HS-5 (cell line): ENCODE measurements around the gene RGS11.
"Not testable (repeated sequence)": the region's sequence is repeated elsewhere in the genome, so short reads cannot be mapped to it uniquely, and the experiment has no call there.

Experiments
- DNase-seq: peaks from one replicate; pipeline ENCODE4 v3.0.0-alpha.2; 2012; ENCODE audit warnings: low read depth

RGS11 gene

DNA sequence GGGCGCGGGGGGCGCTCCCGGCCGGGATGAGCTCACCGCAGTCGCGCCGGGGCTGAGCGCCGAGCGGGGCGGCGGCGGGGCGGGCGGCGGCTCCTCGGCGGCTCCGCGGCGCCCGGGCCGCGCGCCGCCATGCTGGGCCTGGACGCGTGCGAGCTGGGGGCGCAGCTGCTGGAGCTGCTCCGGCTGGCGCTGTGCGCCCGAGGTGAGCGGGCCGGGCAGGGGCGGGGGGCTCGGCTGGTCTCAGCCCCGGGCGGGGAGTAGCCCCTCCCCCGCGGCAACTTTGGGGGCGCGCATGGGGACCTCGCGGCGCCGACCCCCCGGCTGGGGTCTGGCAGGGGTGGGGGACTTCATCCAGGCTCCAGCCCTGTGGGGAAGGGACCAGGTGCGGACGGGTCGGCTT is 4.8 kb upstream of the RGS11 start, which contains the start of gene ARHGDIG:
Gene ARHGDIG, plus strand, starts transcription at position 40 of the 400 bp plus-strand sequence. Its CDS starts 90 bp downstream, at position 130.
- DNase-seq, result no peak

- DNase-seq, result no peak
Measured at GRCh38 chr16:280005-280460, 4.3 kb upstream of the RGS11 start.

DNA sequence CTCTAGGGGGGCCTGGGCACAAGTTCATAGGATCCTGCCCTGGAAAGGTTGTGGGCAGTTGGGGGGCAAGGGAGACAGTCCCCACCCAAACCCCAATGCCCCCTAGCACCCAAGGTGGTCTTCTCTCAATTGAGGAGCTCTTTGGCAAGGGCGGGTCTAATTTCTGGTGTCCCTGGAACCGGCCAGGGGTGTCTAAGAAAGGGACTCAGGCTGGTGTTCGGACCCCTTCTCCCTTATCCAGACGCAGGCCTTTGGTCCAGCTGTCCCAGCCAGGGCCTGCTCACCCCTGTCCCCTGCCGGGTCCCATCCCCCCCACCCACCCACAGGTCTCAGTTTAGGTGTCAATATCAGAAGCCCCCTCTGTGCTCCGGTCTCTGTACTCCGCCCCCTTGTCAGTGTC is 3.8 kb upstream of the RGS11 start:
- no peak for DNase-seq

DNA sequence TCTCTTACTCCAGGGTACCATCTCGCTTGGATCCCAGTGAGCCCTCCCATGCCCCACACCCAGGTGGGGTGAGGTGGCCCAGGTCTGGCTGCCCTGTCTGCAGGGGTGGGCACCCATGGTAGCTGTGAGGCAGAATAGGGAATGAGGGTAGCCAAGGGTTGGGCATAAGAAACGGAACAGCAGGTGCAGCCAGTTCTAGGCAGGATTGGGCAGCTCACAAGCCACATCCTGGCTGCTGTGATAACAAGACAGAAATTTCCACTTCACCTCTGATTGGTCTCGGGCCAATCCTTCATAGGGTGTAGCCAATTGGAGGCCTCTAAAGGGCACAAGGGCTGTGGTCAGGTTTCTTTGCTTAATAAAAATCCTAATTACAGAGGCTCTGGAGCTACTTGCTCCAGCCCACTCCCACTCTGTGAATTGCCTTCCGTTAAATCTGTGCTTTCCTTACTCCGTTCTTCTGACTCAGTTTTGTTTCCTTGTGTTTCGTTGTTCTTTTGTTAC is 3.2 kb upstream of the RGS11 start:
- DNase-seq, result no peak

GRCh38 chr16:276426-277077 is 808 bp upstream of the RGS11 start:
- no peak for DNase-seq

GRCh38 chr16:275041-275641 is 603 bp downstream of the RGS11 start:
- DNase-seq, result no peak

DNA sequence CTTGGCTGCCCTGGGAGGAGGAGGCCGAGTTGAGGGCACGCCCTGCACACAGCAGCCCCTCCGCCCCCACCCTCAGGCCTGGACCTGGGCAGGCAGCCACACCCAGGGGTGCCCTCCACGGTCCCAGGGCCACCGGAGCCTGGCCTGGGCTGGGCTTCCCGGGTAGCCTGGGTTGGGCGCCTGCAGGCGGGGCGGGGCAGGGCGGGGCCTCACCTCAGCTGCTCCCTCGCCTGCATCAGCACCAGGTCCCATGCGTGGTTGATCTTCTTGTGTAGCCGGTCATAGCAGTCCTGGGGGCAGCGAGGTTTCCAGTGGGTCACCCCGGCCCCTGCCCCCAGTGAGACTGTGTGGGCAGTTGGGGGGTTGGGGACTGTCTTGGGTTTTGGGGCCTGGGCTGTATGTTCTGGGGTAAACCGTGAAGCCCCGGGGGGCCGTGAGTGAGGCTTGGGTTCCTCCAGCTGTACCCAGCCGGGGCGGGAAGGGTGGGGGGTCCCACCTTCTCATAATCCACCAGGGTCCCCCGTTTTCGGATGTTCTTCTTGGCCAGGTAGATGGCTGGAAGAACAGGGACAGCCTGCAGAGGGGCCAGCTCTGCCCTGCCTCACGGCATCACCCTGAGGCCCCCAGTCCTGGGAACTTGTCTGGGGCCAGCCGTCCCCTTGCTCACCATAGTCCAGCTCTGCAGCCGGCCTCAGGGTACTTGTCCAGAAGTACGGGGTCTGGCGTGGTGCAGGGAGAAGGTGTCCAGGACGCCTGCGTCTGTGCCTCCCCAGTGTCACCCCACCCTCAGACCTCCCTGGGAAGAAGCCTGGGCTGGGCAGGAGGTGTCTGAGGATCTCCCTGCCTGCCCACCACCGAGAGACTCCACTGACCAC is 2.0 kb downstream of the RGS11 start:
- no peak for DNase-seq

DNA sequence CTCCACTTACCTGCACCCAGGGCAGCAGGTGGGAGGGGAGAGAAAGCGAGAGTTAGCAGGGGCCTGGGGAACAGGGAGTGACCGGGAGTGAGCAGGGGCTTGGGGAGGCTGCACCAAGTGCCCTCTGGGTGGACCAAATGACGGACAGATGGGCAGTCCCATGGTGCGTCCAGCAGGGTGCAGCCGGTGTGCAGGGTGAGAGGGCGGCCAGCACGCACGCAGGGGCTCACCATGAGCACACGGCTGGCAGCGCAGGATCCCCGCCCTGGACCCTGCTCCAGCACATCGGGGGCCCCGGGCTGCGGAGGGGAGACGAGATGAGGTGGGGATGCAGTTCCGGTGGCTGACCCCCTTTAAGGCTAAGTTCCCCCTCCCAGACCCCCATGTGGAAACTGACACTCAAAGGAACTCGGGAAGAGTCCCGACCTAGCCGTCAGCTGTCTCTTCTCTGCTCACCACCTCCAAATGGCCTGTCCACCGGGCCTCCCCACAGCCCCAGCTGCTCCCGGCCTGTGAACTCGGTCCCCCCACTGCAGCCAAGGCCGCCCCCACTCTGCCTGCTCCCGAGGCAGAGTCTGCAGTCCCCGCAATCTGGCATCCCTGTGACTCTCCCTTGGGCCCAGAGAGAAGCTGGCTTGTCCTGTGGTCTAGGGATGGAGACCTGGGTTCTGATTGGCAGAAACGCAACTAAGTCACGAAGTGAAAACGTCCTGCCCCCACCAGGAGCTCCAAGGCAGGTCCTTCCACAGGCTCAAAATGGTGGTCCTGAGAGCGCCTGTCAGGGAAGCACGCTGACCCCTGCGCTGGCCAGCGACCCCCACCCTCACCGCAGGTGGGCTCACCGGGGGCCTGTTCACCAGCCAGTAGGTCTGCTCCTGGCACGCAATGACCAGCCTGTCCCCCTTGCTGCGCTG is 2.9 kb downstream of the RGS11 start:
- no peak for DNase-seq

DNA sequence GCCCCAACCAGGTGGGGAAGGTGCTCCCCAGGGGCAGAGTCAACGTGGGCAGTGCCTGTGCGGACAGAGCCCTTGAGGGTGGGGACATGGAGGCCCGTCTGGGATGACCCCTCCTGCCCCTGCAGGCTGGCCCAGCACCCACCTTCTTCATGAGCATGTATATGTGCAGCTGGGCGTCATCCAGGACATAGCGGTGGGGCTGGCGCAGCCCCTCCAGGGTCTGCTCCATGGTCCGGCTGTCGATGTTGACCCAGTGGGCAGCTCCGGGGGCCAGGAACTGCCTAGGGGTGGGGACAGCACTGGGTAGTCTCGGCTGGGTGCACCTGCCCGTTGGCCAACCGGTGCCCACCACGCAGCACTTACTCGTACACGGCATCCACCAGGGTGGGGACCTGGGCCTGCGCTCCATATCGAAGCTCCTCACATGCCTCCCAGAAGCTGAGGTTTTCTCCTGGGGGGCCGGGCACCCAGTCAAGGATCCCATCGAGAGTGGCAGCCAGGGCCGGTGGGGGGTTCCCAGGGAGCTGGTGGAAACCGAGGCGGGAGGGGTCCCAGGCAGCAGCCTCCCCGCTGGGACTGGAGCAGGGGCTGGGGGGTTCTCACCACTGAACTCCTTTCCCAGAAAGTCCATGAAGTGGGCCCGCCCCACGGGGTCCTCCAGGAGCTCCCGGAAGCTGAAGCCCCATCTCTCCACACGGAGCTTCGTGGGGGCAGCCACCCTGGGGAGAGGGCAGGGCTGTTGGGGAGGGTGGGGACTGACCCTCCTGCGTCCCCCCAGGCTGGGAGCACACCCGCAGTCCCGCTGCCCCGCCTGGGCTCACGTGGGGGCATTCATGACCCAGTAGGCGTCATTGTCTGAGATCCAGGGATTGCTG is 5.1 kb downstream of the RGS11 start:
- DNase-seq, result no peak

GRCh38 chr16:269061-269796 is 6.5 kb downstream of the RGS11 start:
- no peak for DNase-seq

GRCh38 chr16:268141-269053 is 7.3 kb downstream of the RGS11 start:
- no peak for DNase-seq

- not testable (repeated sequence) for DNase-seq
Measured at GRCh38 chr16:267562-267961, 8.2 kb downstream of the RGS11 start.

- no peak for DNase-seq
Measured at GRCh38 chr16:266258-267164, 9.2 kb downstream of the RGS11 start.

DNA sequence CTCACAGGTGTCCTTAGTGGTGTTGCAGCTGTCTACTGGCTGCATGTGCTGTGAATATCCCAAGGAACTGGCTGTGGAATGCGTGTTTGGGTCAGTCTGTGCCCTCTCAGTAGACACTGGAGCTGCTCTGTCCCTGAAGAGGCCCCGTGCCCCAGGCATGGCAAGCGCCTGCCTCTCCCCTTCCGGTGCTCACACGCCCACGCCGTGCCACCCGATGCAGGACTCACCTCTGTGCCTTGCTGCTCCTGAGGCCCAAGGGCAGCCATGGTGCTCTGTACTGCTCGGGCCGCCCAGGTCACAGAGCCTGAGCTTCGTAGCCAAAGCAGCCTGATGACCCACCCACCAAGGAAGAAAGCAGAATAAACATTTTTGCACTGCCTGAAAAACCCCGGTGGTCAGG is 10.0 kb downstream of the RGS11 start:
- DNase-seq, result no peak

- DNase-seq, result no peak
Measured at GRCh38 chr16:265002-265529, 10.7 kb downstream of the RGS11 start.

- DNase-seq, result no peak
Measured at GRCh38 chr16:264440-264951, 11.2 kb downstream of the RGS11 start.

DNA sequence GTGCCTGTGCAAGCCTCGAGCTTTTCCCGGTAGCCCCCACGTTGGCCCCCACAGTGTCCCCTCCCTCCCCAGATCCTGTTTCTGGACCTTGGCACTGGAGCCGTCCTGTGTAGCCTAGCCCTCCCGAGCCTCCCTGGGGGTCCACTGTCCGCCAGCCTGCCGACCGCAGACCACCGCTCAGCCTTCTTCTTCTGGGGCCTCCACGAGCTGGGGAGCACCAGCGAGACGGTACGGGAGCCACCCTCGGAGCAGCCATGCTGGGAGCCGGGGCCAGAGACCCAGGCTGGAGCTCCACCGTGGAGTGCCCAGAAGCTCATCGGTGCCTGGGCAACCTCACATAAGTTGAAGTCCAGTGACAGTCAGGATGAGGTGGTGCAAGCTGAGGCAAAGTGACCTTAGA is 11.8 kb downstream of the RGS11 start:
- DNase-seq, result no peak
